GM21529 (cell line): Measurements from ENCODE around the gene COL18A1.

Source experiments
- ATAC-seq: cut with Tn5 transposase; IDR thresholded peaks from one replicate; pipeline ENCODE4 v1.9.1; 2021; ENCODE audit not compliant: unreplicated experiment

The COL18A1 gene

GRCh38 chr21:45466330-45467220 is 61.6 kb downstream of the COL18A1 start:
- no peak for ATAC-seq

- ATAC-seq = no peak
These were observed 62.3 kb downstream of the COL18A1 start for GRCh38 chr21:45467221-45467779.

- no peak for ATAC-seq
These were observed 63.3 kb downstream of the COL18A1 start for GRCh38 chr21:45468051-45468970.

- ATAC-seq = no peak
These were observed 64.0 kb downstream of the COL18A1 start for GRCh38 chr21:45468971-45469272.

DNA sequence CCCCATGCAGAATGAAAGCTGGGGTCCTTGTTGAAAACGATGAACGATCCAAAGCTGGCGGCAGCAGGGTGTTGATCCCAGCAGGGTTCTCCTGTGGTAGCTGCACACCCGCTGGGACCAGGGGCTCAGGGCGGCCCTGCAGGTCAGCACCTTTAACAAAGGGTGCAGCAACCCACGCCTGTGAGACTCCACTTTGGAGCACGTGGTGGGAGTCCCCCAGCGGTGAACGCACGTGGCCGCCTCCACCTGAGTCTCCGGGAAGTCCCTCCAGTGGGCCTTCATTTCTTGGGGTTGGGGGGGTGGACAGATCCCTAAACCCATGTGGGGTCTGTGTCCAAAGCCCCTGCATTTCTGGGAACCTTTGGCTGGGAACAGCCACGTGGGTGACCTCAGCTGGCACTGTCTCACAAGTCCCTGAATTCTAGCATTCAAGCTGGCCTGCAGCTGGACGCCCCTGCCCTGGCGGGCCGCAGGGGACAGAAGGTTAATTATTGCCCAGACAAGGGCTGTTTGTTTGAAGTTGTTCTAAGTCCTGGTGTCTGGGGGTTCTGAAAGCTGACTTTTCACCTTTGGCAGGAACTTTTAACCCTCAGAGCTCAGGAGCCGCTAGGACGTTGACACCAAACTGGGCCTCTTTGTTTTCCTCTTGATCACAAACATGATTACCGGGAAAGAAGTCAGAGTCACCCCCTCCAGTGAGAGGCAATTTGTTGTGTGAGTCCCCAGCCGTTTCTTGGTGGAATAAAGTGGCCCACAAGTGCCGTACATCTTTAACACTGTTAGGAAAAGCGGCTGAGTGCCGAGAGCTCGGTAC is 64.5 kb downstream of the COL18A1 start:
- no peak for ATAC-seq

DNA sequence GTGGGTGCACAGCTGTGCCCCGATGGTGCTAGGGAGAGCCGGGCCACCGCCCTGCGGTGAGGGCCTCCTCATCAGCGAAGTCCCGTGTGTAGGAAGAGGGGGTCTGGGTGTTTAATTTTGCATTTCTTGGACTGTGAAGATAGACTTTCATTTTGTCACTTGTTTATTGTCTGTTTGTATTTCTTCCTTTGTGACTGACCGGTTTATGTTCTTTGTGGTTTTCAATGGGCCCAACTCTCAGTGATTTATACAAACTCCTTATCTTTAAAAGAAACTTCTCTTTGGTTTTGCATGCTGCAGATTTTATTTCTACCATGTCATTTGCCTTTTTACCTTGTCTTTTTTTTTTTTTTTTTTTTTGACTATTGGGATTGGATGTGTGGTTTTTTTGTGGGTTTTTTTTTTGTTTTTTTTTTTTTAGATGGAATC is 65.1 kb downstream of the COL18A1 start:
- ATAC-seq = no peak

DNA sequence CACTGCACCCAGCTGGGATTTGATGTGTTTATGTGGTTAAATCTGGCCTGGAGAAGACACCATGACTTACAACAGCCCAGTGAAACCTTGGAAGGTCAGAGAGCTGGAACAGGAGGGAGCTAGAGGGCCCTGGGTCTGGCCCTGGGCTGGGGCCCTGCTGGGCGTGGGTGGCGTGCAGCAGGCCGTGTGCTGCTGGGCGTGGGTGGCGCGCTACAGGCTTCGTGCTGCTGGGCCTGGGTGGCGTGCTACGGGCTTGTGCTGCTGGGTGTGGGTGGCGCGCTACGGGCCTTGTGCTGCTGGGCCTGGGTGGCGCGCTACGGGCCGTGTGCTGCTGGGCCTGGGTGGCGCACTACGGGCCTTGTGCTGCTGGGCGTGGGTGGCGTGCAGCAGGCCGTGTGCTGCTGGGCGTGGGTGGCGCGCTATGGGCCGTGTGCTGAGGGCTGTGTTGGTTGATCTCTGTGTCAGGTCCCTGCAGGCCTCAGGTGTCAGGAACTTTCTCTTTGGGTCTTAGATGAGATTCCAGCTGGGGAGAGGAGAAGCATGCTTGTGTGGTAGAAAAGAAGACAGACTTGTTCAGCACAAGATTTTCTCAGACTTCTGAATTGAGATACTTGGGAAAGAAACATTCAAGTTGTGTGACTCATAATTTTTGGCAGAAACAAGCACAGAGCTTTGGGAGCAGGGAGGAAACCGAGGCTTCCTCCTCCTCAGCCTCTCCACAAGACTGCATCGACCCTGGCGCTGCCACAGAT is 66.0 kb downstream of the COL18A1 start:
- no peak for ATAC-seq

DNA sequence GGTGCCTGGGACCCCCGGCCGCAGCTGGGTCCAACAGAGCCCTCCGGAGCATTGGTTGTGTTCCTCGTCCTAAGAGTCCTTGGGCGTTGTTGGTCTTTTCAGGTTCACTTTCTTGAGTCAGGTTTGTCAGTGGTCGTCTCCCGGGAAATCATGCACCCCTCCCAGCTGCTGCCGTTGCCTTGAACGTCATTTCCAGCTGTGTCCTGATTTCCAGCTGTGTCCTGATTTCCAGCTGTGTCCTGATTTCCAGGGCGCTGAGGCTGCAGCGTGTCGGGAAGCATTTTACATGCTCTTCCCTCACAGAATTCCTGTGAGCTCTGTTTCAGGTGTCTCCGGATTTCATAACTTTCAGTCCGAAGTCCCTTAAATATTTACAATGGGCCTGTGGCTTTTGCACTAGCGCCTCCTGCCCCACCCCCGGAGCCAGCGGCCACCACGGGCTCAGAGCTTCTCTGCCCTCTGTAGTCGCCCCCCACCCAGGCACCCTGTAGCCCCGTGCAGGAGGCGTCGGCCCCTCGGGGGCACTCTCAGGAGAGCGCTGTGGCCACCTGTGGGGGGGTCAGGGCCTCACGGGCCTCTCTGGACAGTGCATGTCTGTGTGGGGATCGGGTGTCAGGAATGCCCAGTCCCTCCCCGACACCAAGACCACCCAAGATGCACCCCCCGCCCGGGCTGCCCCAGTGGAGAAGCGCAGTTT is 66.7 kb downstream of the COL18A1 start:
- ATAC-seq = no peak

DNA sequence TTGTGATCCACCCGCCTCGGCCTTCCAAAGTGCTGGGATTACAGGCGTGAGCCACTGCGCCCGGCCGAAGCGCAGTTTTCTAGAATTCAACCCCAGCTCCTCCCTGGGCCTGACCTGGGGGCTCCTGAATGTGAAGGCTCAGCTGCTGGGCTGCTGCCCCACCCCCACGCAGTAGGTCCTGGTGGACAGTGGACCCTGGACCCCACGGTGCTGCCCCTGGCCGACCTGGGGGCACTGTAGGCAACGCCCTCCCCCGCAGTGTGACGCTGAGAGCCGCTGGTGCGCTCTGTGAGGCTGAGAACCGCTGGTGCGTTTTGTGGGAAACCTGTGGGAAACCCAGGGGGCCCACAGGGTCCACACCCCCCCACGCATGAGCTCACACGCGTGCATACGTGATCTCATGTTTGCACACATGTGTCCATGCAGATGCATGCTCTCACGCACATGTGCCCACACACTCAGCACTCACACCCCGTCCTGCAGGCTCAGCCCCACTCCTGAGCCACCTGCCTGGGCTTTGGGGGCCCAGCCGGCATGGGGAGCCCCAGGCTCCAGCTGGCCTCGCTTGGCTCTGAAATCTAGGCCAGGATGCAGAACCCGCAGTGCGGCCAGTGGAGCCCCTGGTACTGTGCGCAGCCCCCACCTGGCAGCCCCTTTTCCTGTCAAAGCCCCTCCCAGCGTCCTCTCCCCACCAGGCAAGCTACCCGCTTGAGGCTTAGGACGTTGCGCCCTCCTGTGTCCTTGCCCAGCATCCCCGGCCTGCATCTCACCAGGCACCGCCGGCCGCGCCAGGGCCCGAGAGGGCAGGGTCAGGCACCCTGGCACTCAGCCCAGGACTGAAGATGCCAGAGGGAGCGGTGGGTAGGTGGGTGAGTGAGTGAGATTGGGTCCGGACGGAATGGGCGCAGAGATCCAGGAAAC is 67.7 kb downstream of the COL18A1 start:
- no peak for ATAC-seq

DNA sequence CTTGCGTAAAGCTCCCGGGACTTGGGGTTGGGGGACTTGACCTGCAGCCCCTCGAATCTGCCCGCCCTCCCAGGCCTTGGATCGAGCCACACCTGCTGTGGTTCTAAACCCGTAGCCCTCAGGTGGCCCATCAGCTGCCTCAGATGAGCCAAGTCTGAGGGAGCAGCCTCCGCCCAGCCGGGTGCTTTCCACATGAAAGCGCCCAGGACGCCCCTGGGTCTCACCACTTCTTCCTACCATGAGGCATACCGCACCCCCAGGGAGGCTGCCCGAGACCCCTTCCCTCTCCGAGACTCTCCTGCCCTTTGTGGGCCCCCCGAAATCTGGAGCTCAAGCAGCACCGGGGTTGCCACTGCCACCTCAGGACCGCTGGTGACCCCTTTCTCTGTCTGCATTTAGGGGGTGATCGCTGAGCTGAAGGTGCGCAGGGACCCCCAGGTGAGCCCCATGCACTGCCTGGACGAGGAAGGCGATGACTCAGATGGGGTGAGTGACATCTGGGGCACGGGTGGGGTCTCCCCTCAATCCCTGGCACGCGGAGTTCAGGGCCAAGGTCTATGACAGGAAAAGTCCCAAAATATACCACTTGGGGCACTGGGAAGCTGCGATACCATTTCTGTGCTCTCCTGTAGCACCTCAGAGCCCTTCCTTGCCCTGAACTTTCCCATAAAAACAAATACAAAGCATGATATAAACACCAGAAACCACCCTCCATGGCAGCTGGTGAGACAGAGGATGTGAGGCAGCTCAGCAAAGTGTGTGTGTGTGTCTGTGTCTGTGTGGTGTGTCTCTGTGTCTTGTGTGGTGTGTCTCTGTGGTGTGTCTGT is 68.7 kb downstream of the COL18A1 start:
- ATAC-seq = no peak

GRCh38 chr21:45474323-45474950 is 69.5 kb downstream of the COL18A1 start:
- ATAC-seq = no peak

DNA sequence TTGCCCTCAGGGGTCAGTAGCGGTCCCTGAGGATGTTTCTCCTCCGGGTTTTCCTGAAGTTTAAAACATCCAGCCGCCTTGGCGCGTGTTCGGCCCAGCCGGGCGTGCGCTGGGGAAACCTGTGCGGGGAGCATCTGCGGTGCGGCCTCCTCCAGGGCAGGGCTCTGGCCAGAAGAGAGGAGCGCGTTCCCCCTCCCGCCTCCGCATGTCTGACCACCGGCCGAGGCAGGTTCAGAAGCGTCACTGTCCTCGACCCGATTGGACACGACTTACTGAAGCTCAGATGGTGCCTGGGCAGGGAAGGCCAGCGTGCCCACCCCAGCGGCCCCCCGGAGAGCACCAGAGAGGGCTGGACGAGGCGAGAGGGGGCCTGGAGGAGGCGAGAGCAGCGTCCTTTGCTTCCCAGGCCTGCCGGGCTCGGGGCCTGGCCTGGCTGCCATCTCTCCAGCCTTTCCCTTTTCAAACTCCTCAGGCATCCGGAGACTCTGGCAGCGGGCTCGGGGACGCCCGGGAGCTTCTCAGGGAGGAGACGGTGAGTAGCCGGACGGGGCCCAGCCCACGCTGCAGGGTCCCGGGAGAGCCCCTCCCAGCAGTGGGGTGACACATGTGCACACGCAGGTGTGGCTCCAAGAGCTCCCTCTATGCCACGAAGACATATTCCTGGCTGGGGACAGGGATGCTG is 70.2 kb downstream of the COL18A1 start:
- ATAC-seq = no peak

- ATAC-seq = no peak
These were observed 71.0 kb downstream of the COL18A1 start for GRCh38 chr21:45475797-45476570.

DNA sequence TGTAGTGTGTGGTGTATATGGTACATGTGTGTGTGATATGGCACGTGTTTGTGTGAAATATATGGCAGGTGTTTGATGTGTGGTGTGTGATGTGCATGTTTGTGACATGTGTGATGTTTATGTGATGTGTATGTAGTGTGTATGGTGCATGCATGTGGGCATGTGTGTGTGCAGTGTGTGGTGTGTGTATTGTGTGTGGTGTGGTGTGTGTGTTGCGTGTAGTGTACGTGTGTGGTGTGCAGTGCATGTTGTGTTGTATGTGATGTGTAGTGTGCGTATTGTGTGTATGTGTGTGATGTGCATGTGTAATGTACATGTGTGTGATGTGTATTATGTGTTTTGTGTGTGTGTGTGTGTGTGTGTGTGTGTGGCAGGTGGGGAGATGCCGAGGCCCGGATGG is 71.6 kb downstream of the COL18A1 start:
- ATAC-seq = no peak

GRCh38 chr21:45477176-45478114 is 72.5 kb downstream of the COL18A1 start:
- no peak for ATAC-seq
